Right renal pelvis (tissue), 4 donors: ENCODE results near the gene ANAPC1. TPM values are rescaled to one million over a fixed set of nuclear protein-coding genes. Genes with fewer than 3 reads are reported as not detected.
"Not testable (repeated sequence)": the region's sequence is repeated elsewhere in the genome, so short reads cannot be mapped to it uniquely, and the experiment has no call there.

Source experiments
- DNase-seq, 4 donors: peaks; one replicate each; pipeline ENCODE4 v3.0.0-alpha.2; 2013; ENCODE audit warnings: low read depth in 4 of 4, low spot score in 3 of 4, missing footprints in 1 of 4
- polyA plus RNA-seq, 4 donors: library from polyadenylated mRNA; unstranded; fragments of 120-200 nt; gene quantifications; one replicate each; pipeline ENCODE4 v1.2.1, GENCODE V29; 2013; ENCODE audit not compliant: insufficient read length in 4 of 4

The ANAPC1 gene
- polyA plus RNA-seq, 4 donors, result 30.8 to 32.6 (median 31.4) TPM

GRCh38 chr2:111741517-111741916 lies 142.5 kb downstream of the ANAPC1 start:
- not testable (repeated sequence) for DNase-seq

GRCh38 chr2:111735838-111736721 lies 147.9 kb downstream of the ANAPC1 start:
- DNase-seq, result peak in 1 of 4 donors; percentile 30

GRCh38 chr2:111735420-111735819 lies 148.6 kb downstream of the ANAPC1 start:
- DNase-seq, result not testable (repeated sequence)

GRCh38 chr2:111729812-111730458 lies 154.1 kb downstream of the ANAPC1 start:
- DNase-seq, result not testable (repeated sequence)

- not testable (repeated sequence) for DNase-seq
These were observed 156.3 kb downstream of the ANAPC1 start for GRCh38 chr2:111727611-111728110.

- DNase-seq, result not testable (repeated sequence)
These were observed 158.3 kb downstream of the ANAPC1 start for GRCh38 chr2:111725742-111726141.

GRCh38 chr2:111719610-111720009 lies 164.4 kb downstream of the ANAPC1 start:
- not testable (repeated sequence) for DNase-seq

Other genes starting within 250 kb of the ANAPC1 start
- 10 to 100 TPM; 19.5 to 24.6 (median 23.1) TPM for gene MERTK, start 14.4 kb upstream of the ANAPC1 start, polyA plus RNA-seq
- 10 to 100 TPM; 18.7 to 33.3 (median 22.2) TPM for gene TMEM87B, start 171.1 kb upstream of the ANAPC1 start, polyA plus RNA-seq